H1 (cell line): Measurements from ENCODE around the gene PARP15.

ENCODE experiments used
- RAD21 ChIP-seq, 2 experiments: IDR thresholded peaks in 1 of 2; conservative IDR thresholded peaks in 1 of 2; 2 replicates each; pipeline ENCODE4 v1.6.1; 2011; ENCODE audit warnings: low read depth in 2 of 2, low read length in 2 of 2, improper control_type of control experiment in 1 of 2, inconsistent platforms in 1 of 2, mild to moderate bottlenecking in 1 of 2, moderate library complexity in 1 of 2
- TCF12 ChIP-seq: IDR thresholded peaks from 2 replicates; pipeline ENCODE4 v1.6.1; 2011; ENCODE audit warnings: low read depth, mild to moderate bottlenecking, low read length

DNA sequence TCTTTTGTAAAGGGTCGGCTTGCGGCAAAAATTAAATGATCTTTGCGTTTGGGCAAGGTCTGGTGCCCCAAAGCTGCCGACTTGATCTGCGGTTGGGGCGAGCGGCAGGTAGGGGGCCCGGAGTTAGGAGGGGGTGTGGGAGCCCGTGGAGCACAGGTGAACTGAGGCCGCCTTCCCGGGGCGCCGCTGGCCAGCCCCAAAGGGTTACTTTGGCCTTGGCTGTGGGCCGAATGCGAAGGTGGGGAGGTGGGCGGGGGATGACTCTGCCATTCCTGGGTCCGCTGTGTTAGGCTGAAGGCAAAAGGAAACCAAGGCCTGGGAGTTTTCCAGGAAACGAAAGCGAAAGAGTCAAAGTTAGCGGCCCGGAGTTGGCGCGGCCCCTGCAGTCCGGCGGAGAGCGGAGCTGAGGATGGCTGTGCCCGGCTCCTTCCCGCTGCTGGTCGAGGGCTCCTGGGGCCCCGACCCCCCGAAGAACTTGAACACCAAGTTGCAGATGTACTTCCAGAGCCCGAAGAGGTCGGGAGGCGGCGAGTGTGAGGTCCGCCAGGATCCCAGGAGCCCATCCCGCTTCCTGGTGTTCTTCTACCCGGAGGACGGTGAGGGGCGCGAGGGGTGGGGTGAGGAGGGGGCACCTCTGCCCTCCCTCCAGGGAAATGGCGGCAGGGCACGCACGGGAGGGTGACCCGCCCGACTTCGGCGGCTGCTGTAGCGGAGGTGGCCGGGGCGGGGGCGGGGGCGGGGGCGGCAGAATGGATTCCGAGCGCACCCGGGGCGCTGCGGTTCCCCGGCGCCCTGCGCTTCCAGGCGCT, 103.2 kb downstream of the PARP15 start, which contains the start of gene PARP14:
- TF ChIP-seq TCF12 = no peak
- TF ChIP-seq RAD21 (IDR thresholded peaks at IDR 0.05 in 1 of 2, conservative IDR thresholded peaks at IDR 0.05 in 1 of 2; ENCODE audit: low read depth in 2 of 2, low read length in 2 of 2) = no peak
